Globus pallidus (tissue), 1 donor: ENCODE data around the gene FDX2.

Source experiments
- DNase-seq: peaks from one replicate; pipeline ENCODE4 v3.0.0-alpha.2; 2015; ENCODE audit warnings: low spot score

Gene FDX2

GRCh38 chr19:10299545-10300458, 16.0 kb downstream of the FDX2 start:
- no peak for DNase-seq

- DNase-seq = no peak
These were observed 19.8 kb downstream of the FDX2 start for GRCh38 chr19:10295847-10296591.

GRCh38 chr19:10295305-10295846, 20.4 kb downstream of the FDX2 start:
- no peak for DNase-seq

GRCh38 chr19:10294368-10294697, 21.5 kb downstream of the FDX2 start:
- DNase-seq = no peak

GRCh38 chr19:10293637-10294367, 22.0 kb downstream of the FDX2 start:
- DNase-seq = no peak

GRCh38 chr19:10292789-10293636, 22.8 kb downstream of the FDX2 start:
- no peak for DNase-seq

- no peak for DNase-seq
These were observed 23.5 kb downstream of the FDX2 start for GRCh38 chr19:10292206-10292788.

GRCh38 chr19:10291554-10292205, 24.1 kb downstream of the FDX2 start:
- DNase-seq = no peak

GRCh38 chr19:10290876-10291553, 24.8 kb downstream of the FDX2 start:
- DNase-seq = no peak

GRCh38 chr19:10290357-10290875, 25.4 kb downstream of the FDX2 start:
- no peak for DNase-seq

GRCh38 chr19:10289836-10290356, 25.9 kb downstream of the FDX2 start, which contains the start of gene ICAM5:
ICAM5 (plus strand) TSS chr19:10289952; CDS start chr19:10290044, 92 bp downstream.
- DNase-seq = no peak

GRCh38 chr19:10289167-10289835, 26.5 kb downstream of the FDX2 start:
- no peak for DNase-seq

- DNase-seq = no peak
These were observed 27.1 kb downstream of the FDX2 start for GRCh38 chr19:10288662-10289166.

- no peak for DNase-seq
These were observed 28.7 kb downstream of the FDX2 start, which contains the start of gene ICAM4 for GRCh38 chr19:10286803-10287737. ICAM4 (plus strand) TSS chr19:10286955; CDS start chr19:10287013, 58 bp downstream.

GRCh38 chr19:10285393-10285792, 30.4 kb downstream of the FDX2 start:
- DNase-seq = no peak

GRCh38 chr19:10284960-10285278, 30.9 kb downstream of the FDX2 start:
- no peak for DNase-seq
